Spleen (tissue), 7 donors: ENCODE data around the gene PODNL1.

Source experiments
- POLR2AphosphoS5 ChIP-seq, 3 donors: sonication (generic); formaldehyde crosslinking; IDR thresholded peaks; one replicate each; pipeline ENCODE4 v1.5.1; 2017; ENCODE audit warnings: antibody characterized with exemption in 3 of 3
- TF ChIP-seq, protein P1 (sequence below), 11 experiments: fragments of 200-600 bp in 7 of 11; fragments of 450-650 bp in 4 of 11; sonication (generic) in 4 of 11; IDR thresholded peaks in 8 of 11; conservative IDR thresholded peaks in 3 of 11; 1 replicate in 7 of 11; 2 replicates in 4 of 11; pipeline versions ENCODE4 v1.4.0 to v1.8.0; 2016 to 2021; ENCODE audit warnings: antibody characterized with exemption in 11 of 11, inconsistent platforms in 4 of 11, mild to moderate bottlenecking in 1 of 11
- donor health status: DM: no; HTN: no; CAD: no; lungs with moderate emphysema.
- donor health status: DM: no; HTN: no; CAD: no.
- donor health status: DM: no; HTN: no; CAD: no.

DNA sequence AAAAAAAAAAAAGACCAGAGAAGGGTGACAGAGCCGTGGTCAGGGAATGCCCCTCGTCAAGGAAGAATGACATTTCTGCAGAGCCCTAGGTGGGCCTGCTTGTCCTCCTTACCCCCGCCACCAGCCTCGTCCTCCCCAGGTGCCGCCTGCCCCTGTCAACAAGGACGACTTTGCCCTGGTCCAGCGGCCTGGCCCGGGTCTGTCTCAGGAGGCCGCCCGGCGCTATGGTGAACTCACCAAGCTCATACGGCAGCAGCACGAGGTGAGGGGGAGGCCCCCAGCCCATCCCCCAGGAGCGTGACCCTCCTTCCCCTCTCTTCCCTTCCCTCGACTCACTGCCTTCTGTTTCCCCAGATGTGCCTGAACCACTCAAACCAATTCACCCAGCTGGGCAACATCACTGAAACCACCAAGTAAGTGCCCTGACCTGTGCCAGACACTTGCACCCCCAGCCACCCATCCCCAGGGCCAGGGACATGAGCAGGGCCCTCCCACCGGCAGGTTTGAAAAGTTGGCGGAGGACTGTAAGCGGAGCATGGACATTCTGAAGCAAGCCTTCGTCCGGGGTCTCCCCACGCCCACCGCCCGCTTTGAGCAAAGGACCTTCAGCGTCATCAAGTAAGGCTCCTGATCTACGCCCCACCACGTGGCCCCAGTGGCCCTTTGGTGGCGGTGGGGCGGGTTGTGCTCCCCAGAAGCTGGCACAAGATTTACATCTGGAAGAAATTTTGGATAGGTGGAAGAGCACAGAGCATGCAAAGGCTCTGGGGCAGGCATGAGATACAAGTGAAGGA is 14.8 kb downstream of the PODNL1 start:
- TF ChIP-seq POLR2AphosphoS5 (IDR thresholded peaks at IDR 0.05): peak in 1 of 3 donors; percentile 35
- TF ChIP-seq, protein P1, sequence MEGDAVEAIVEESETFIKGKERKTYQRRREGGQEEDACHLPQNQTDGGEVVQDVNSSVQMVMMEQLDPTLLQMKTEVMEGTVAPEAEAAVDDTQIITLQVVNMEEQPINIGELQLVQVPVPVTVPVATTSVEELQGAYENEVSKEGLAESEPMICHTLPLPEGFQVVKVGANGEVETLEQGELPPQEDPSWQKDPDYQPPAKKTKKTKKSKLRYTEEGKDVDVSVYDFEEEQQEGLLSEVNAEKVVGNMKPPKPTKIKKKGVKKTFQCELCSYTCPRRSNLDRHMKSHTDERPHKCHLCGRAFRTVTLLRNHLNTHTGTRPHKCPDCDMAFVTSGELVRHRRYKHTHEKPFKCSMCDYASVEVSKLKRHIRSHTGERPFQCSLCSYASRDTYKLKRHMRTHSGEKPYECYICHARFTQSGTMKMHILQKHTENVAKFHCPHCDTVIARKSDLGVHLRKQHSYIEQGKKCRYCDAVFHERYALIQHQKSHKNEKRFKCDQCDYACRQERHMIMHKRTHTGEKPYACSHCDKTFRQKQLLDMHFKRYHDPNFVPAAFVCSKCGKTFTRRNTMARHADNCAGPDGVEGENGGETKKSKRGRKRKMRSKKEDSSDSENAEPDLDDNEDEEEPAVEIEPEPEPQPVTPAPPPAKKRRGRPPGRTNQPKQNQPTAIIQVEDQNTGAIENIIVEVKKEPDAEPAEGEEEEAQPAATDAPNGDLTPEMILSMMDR (IDR thresholded peaks at IDR 0.05 in 8 of 11, conservative IDR thresholded peaks at IDR 0.05 in 3 of 11): no peak
